Measurements from ENCODE around the gene SLC14A1. TPM values are rescaled to one million over a fixed set of nuclear protein-coding genes. Genes with fewer than 3 reads are reported as not detected.

SLC14A1 gene
- total and polyA plus RNA-seq, 2 of the 8 experiments (the other 6 are each of a cell fraction or from before 2014, with no cell fraction given) = 0.18 TPM; not detected in 1

DNA sequence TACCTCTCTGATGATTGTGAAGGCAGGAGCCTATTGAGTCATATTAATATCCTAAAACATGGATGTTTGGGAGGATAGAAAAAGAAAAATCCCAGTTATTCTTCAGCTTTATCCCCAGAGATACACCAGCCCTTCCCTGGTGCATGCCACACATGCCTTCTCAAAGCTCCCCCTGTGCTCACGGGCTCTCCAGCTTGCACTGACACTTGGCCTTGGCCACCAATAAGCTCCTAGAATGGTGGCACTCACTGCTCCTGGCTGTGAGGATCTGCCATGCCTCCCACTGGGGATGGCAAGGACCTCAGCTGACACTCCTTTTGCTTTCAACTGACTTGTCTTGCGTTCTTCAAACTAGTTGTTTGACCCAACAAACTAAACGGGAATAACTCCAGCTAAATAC lies 15.9 kb downstream of the SLC14A1 start (continued):
- TF ChIP-seq EGR1 (IDR thresholded peaks at IDR 0.05; ENCODE audit: borderline replicate concordance, low read depth, low read length) (no peak), HDAC2 (IDR thresholded peaks at IDR 0.05; ENCODE audit: borderline replicate concordance in 1 of 2, low read depth in 2 of 2, low read length in 2 of 2) (no peak), FOSL1 (IDR thresholded peaks at IDR 0.05; ENCODE audit: insufficient read depth, low read depth, low read length) (no peak), YY1 (IDR thresholded peaks at IDR 0.05; ENCODE audit: low read depth, low read length) (no peak)
